Activated CD4-positive, alpha-beta memory T cell treated with anti-CD3 and anti-CD28 coated beads, Interleukin-2, amount 10 ng/mL, durations not matched to agents 7 days and 5 days (primary cell): ENCODE data around the gene FAF1. TPM values are rescaled to one million over a fixed set of nuclear protein-coding genes. Genes with fewer than 3 reads are reported as not detected.
"Not testable (repeated sequence)": the region's sequence is repeated elsewhere in the genome, so short reads cannot be mapped to it uniquely, and the experiment has no call there.

Source experiments
- CTCF ChIA-PET: fragments of 350-600 bp; sonication (Branson Sonifier 250); formaldehyde crosslinking; loops from one replicate; lab custom pipeline; 2021; ENCODE audit warnings: antibody characterized with exemption, inconsistent platforms; lab: Charles Lee
- POLR2A ChIA-PET: fragments of 350-600 bp; sonication (Branson Sonifier 250); formaldehyde crosslinking; loops from one replicate; lab custom pipeline; 2021; ENCODE audit warnings: antibody characterized with exemption; lab: Charles Lee
- DNase-seq: peaks from one replicate; pipeline ENCODE4 v3.0.0-alpha.2; 2020
- H3K27ac Mint-ChIP-seq: one replicate; pipeline ENCODE4 v1.8.0; 2021; ENCODE audit warnings: mild to moderate bottlenecking, mixed read lengths
- H3K27me3 Mint-ChIP-seq: one replicate; pipeline ENCODE4 v1.8.0; 2021; ENCODE audit warnings: mixed read lengths
- H3K36me3 Mint-ChIP-seq: one replicate; pipeline ENCODE4 v1.8.0; 2021; ENCODE audit warnings: low read depth, mixed read lengths
- H3K4me1 Mint-ChIP-seq: one replicate; pipeline ENCODE4 v1.8.0; 2021; ENCODE audit warnings: mixed read lengths
- H3K4me3 Mint-ChIP-seq: one replicate; pipeline ENCODE4 v1.8.0; 2021; ENCODE audit warnings: mild to moderate bottlenecking, mixed read lengths
- H3K9me3 Mint-ChIP-seq: one replicate; pipeline ENCODE4 v1.8.0; 2021; ENCODE audit warnings: mixed read lengths
- total RNA-seq, 2 experiments: library from RNA; stranded (reverse); gene quantifications; one replicate each; pipeline ENCODE4 v1.2.3, GENCODE V29; 2021

FAF1 gene
- total RNA-seq, 2 experiments from 2014 or later: 71.3 to 75.1 TPM

DNA sequence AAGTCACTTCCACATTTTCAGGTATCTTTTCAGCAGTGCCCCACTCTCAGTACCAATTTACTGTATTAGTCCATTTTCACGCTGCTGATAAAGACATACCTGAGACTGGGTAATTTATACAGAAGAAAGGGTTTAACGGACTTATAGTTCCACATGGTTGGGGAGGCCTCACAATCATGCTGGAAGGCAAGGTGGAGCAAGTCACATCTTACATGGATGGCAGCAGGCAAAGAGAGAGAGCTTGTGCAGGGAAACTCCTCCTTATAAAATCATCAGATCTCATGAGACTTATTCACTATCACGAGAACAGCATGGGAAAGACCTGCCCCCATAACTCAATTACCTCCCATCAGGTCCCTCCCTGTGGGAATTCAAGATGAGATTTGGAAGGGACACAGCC lies 203.5 kb downstream of the FAF1 start:
- H3K27me3 Mint-ChIP-seq, DNase-seq, H3K4me1 Mint-ChIP-seq, H3K27ac Mint-ChIP-seq, POLR2A ChIA-PET, H3K4me3 Mint-ChIP-seq, CTCF ChIA-PET: not testable (repeated sequence)
- H3K9me3 Mint-ChIP-seq: peaks cover 13% of the 10 kb centered on the region
- peaks cover 32% of the 10 kb centered on the region for H3K36me3 Mint-ChIP-seq

- H3K4me3 Mint-ChIP-seq, H3K27me3 Mint-ChIP-seq, H3K9me3 Mint-ChIP-seq, DNase-seq, CTCF ChIA-PET, H3K4me1 Mint-ChIP-seq, H3K27ac Mint-ChIP-seq, POLR2A ChIA-PET: not testable (repeated sequence)
- peaks cover 23% of the 10 kb centered on the region for H3K36me3 Mint-ChIP-seq
Measured at GRCh38 chr1:50754764-50755163, 205.3 kb downstream of the FAF1 start.

DNA sequence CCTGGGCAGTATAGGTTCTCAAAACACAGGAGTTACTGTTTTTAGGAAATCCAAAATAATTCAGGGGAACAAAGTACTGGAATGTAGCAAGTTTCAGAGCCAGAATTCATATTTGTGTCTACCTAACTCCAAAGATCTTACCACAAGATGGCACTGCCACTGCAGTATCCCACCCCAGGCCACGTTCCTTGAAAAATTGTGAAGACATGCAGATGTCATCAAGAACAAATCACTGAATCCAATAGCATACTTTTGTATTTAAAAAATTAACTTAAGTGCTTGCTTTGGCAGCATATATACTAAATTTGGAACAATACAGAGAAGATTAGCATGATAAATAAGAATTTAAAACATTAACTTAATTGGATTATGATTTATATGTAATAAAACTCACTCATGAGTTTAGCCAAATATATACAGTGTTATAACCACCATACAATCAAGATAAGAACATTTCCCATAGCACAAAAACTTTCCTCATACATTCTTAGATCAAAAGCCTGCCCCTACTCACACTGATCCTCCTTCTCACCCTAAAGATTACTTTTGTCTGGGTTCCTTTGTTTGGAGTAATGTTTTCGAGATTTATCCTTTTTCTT lies 209.9 kb downstream of the FAF1 start:
- Mint-ChIP-seq H3K4me1 (no peaks in the 10 kb centered on the region), H3K27ac (no peak overlapping the region), H3K4me3 (no peak overlapping the region), H3K27me3 (no peaks in the 10 kb centered on the region), H3K36me3 (peaks cover 4% of the 10 kb centered on the region), H3K9me3 (peaks cover 2% of the 10 kb centered on the region)
- CTCF ChIA-PET: interaction anchor here (0.7 to 1.1 kb wide), 3 partner anchors 10 to 926 kb away, joined by 3 to 6 read pairs (median 5); no protein-coding TSS in a partner anchor
- POLR2A ChIA-PET: no interaction called here
- DNase-seq: no peak

DNA sequence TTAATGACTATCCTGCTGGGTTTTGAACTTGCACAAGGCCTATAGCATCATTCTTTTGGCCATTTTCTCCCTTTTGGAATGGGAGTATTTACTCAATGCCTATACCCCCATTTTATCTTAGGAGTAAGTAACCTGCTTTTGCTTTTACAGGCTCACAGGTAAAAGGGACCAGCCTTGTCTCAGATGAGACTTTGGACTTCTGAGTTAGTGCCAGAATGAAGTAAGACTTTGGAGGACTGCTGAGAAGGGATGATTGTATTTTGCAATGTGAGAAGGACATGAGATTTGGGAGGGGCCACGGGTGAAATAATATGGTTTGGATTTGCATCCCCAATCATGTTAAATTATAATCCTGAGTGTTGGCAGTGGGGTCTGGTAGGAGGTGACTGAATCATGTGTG lies 212.7 kb downstream of the FAF1 start:
- no peaks in the 10 kb centered on the region for H3K27me3 Mint-ChIP-seq
- POLR2A ChIA-PET: no interaction called here

GRCh38 chr1:50742523-50742922 lies 217.5 kb downstream of the FAF1 start:
- ChIA-PET CTCF (no interaction called here), POLR2A (no interaction called here)
- peaks cover 18% of the 10 kb centered on the region for H3K36me3 Mint-ChIP-seq
- H3K4me1 Mint-ChIP-seq: no peaks in the 10 kb centered on the region
- no peaks in the 10 kb centered on the region for H3K27me3 Mint-ChIP-seq
- H3K27ac Mint-ChIP-seq: no peak overlapping the region
- no peak for DNase-seq
- no peak overlapping the region for H3K4me3 Mint-ChIP-seq
- H3K9me3 Mint-ChIP-seq: no peaks in the 10 kb centered on the region

More for the DNA sequence above, 212.7 kb downstream of the FAF1 start:
- no peak for DNase-seq
- Mint-ChIP-seq H3K9me3 (no peaks in the 10 kb centered on the region), H3K4me3 (no peak overlapping the region), H3K36me3 (peaks cover 5% of the 10 kb centered on the region), H3K27ac (no peak overlapping the region), H3K4me1 (no peaks in the 10 kb centered on the region)
- CTCF ChIA-PET: no interaction called here

GRCh38 chr1:50739125-50739524 lies 220.9 kb downstream of the FAF1 start:
- Mint-ChIP-seq H3K9me3 (no peaks in the 10 kb centered on the region), H3K27ac (no peak overlapping the region), H3K27me3 (no peaks in the 10 kb centered on the region), H3K36me3 (peaks cover 18% of the 10 kb centered on the region), H3K4me3 (no peak overlapping the region), H3K4me1 (peaks cover under 1% of the 10 kb centered on the region)
- ChIA-PET POLR2A (no interaction called here), CTCF (interaction anchor here (1.7 kb wide), 1 partner anchor 12 kb away, joined by 5 read pairs; no protein-coding TSS in a partner anchor)
- DNase-seq: no peak

DNA sequence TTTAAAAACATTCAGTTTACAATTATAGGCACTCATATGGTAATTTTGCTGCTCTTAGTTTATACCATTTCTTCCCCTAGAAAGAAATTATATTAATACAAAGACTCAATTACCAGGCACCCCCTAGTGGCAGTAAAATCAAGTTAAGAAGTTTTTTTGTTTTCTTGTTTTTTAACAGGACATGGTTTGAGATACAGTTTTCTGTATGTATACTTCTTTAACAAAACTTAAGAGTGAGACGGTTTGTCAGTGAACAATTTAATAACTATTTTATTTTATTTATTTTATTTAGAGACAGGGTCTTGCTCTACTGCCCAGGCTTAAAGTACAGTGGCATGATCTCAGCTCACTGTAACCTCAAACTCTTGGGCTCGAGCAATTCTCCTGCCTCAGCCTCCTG lies 224.6 kb downstream of the FAF1 start:
- Mint-ChIP-seq H3K4me3 (no peak overlapping the region), H3K9me3 (no peaks in the 10 kb centered on the region), H3K27me3 (no peaks in the 10 kb centered on the region), H3K27ac (no peak overlapping the region), H3K4me1 (peaks cover 14% of the 10 kb centered on the region), H3K36me3 (peaks cover 5% of the 10 kb centered on the region)
- ChIA-PET POLR2A (interaction anchor here (1.3 kb wide), 1 partner anchor 11 kb away, joined by 3 read pairs; no protein-coding TSS in a partner anchor), CTCF (interaction anchor here (0.8 to 2.7 kb wide), 4 partner anchors 10 to 242 kb away, joined by 3 to 8 read pairs (median 4); no protein-coding TSS in a partner anchor)
- DNase-seq: no peak

- H3K4me1 Mint-ChIP-seq: peaks cover 29% of the 10 kb centered on the region
- H3K27me3 Mint-ChIP-seq, H3K27ac Mint-ChIP-seq, H3K9me3 Mint-ChIP-seq, H3K36me3 Mint-ChIP-seq, H3K4me3 Mint-ChIP-seq, DNase-seq, POLR2A ChIA-PET: not testable (repeated sequence)
- CTCF ChIA-PET: interaction anchor here (1.2 kb wide), 1 partner anchor 8 kb away, joined by 3 read pairs; no protein-coding TSS in a partner anchor
Measured at GRCh38 chr1:50727578-50727977, 232.5 kb downstream of the FAF1 start.

GRCh38 chr1:50724626-50725286 lies 235.3 kb downstream of the FAF1 start:
- POLR2A ChIA-PET: interaction anchor here (1.3 kb wide), 1 partner anchor 11 kb away, joined by 3 read pairs; no protein-coding TSS in a partner anchor

DNA sequence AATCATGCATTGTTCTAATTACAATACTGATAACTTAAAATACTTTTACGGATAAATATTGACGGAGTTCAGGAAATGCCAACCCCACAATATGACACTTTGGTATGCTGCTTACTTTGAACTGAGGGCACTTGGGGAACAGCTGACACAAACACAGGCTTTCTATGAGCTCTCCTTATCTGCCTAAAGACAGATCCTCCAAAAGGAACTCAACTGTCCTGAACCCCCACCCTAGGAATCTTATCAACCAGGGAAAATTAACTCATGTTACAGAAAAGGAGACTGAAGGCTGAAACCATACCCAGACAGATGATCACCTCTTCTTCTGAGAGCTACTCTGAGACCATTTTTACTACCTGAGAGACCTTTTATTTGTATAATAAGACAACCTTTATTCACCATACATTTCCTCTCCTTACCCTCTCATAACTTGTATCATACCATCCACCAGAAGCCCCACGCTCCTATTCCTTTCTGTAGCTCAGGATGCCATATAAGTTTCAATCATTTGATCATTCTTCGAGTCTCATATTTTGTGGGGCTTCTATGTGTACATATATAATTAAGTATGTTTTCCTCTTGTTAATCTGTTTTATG lies 239.5 kb downstream of the FAF1 start:
- H3K36me3 Mint-ChIP-seq: peaks cover 9% of the 10 kb centered on the region
- peaks cover 2% of the 10 kb centered on the region for H3K9me3 Mint-ChIP-seq
- H3K27ac Mint-ChIP-seq: no peak overlapping the region
- CTCF ChIA-PET: interaction anchor here (0.7 to 1.7 kb wide), 2 partner anchors 17 to 29 kb away, joined by 3 to 5 read pairs; no protein-coding TSS in a partner anchor
- H3K4me3 Mint-ChIP-seq: no peak overlapping the region
- POLR2A ChIA-PET: no interaction called here
- no peaks in the 10 kb centered on the region for H3K27me3 Mint-ChIP-seq
- H3K4me1 Mint-ChIP-seq: peaks cover 26% of the 10 kb centered on the region
- DNase-seq: no peak

More at GRCh38 chr1:50724626-50725286, 235.3 kb downstream of the FAF1 start:
- CTCF ChIA-PET: interaction anchor here (0.9 to 2.3 kb wide), 3 partner anchors 11 to 50 kb away, joined by 3 to 8 read pairs (median 3); no protein-coding TSS in a partner anchor
- Mint-ChIP-seq H3K36me3 (peaks cover 3% of the 10 kb centered on the region), H3K4me1 (peaks cover 28% of the 10 kb centered on the region), H3K9me3 (no peaks in the 10 kb centered on the region), H3K27me3 (no peaks in the 10 kb centered on the region), H3K4me3 (no peak overlapping the region), H3K27ac (peak overlapping the region; percentile 79)
- DNase-seq: no peak

DNA sequence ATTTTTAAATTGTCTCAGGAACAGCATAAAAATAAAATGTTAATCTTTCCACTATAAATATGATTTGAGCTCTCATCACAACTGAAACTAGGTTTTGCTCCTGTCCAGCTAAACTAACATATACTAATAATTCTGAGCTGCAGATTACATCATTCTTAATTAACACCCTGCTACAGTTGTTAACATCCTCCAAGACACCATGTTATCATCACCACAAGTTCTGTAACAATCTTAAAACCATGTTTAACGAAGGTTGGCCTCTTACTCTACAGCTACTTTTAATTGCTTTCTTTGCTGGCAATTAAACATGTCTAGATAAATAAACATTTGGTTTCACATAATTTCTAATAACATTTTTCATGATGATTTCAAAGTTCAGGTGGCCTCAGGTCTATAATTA lies 240.9 kb downstream of the FAF1 start:
- Mint-ChIP-seq H3K27me3 (no peaks in the 10 kb centered on the region), H3K36me3 (peaks cover 9% of the 10 kb centered on the region), H3K27ac (no peak overlapping the region), H3K4me3 (no peak overlapping the region), H3K9me3 (peaks cover 2% of the 10 kb centered on the region), H3K4me1 (peaks cover 13% of the 10 kb centered on the region)
- ChIA-PET CTCF (interaction anchor here (0.7 to 1.1 kb wide), 2 partner anchors 8 to 14 kb away, joined by 3 read pairs; no protein-coding TSS in a partner anchor), POLR2A (no interaction called here)
- DNase-seq: no peak

DNA sequence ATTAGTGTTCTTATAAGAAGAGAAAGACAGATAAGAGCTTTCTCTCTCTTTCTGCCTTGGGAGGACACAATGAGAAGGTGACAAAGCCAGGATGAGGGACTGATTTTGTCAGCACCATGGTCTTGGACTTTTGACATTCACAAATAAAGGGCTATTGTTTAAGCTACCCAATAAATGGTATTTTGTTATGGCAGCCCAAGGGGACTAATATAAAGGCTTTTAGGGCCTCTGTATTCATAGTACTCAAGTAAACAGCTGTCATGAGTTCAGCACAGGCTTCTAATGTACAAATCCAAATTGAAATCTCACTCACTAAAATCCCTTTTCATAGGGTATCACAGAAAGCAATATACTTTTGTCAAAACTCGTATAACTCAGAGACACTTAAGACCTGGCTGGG lies 242.7 kb downstream of the FAF1 start:
- peaks cover 2% of the 10 kb centered on the region for H3K9me3 Mint-ChIP-seq
- no peak overlapping the region for H3K27ac Mint-ChIP-seq
- no peak overlapping the region for H3K4me3 Mint-ChIP-seq
- H3K27me3 Mint-ChIP-seq: no peaks in the 10 kb centered on the region
- ChIA-PET CTCF (interaction anchor here (1.0 to 1.1 kb wide), 2 partner anchors 13 to 57 kb away, joined by 4 read pairs; no protein-coding TSS in a partner anchor), POLR2A (no interaction called here)
- no peaks in the 10 kb centered on the region for H3K4me1 Mint-ChIP-seq
- H3K36me3 Mint-ChIP-seq: peaks cover 6% of the 10 kb centered on the region
- DNase-seq: no peak

DNA sequence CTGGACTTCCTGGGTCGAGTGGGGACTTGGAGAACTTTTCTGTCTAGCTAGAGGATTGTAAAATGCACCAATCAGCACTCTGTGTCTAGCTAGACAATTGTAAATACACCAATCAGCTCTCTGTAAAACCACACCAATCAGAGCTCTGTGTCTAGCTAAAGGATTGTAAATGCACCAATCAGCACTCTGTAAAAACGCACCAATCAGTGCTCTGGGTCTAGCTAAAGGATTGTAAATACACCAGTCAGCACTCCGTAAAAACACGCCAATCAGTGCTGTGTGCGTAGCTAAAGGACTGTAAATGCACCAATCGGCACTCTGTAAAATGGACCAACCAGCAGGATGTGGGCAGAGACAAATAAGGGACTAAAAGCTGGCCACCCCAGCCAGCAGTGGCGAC lies 243.6 kb downstream of the FAF1 start:
- DNase-seq, H3K36me3 Mint-ChIP-seq, H3K4me3 Mint-ChIP-seq, H3K4me1 Mint-ChIP-seq, H3K27me3 Mint-ChIP-seq, H3K27ac Mint-ChIP-seq, H3K9me3 Mint-ChIP-seq, POLR2A ChIA-PET: not testable (repeated sequence)
- CTCF ChIA-PET: interaction anchor here (0.8 to 1.1 kb wide), 3 partner anchors 12 to 58 kb away, joined by 4 to 5 read pairs (median 4); no protein-coding TSS in a partner anchor
